ENCODE results near the gene DNAAF2. TPM values are rescaled to one million over a fixed set of nuclear protein-coding genes. Genes with fewer than 3 reads are reported as not detected.

Gene DNAAF2
- total and polyA plus RNA-seq, 2 donors = 7.3 to 9.0 TPM

GRCh38 chr14:49617852-49618519, 17.1 kb downstream of the DNAAF2 start:
- H3K4me1 ChIP-seq (ENCODE audit: control insufficient read depth in 2 of 2, insufficient read depth in 2 of 2, low read length in 2 of 2) = peaks cover 13 to 22% of the 10 kb centered on the region in 2 donors
- 98% methylated on average over 6 of the region's 6 CpGs for WGBS
- H3K27ac ChIP-seq (ENCODE audit: low read depth in 1 of 2, low read length in 1 of 2) = no peak overlapping the region
- no peaks in the 10 kb centered on the region for H3K27me3 ChIP-seq (ENCODE audit: control insufficient read depth in 2 of 2, insufficient read depth in 1 of 2, low read length in 1 of 2)
- no peak for DNase-seq (ENCODE audit: low read depth in 6 of 9, low spot score in 9 of 9)
- H3K4me3 ChIP-seq (ENCODE audit: low read length in 2 of 2) = no peak overlapping the region
- peaks cover 23 to 42% of the 10 kb centered on the region in 2 donors for H3K36me3 ChIP-seq (ENCODE audit: control insufficient read depth in 2 of 2, insufficient read depth in 2 of 2, low read length in 1 of 2)
- H3K9me3 ChIP-seq (ENCODE audit: control insufficient read depth in 2 of 2, insufficient read depth in 1 of 2, low read length in 1 of 2) = no peaks in the 10 kb centered on the region

DNA sequence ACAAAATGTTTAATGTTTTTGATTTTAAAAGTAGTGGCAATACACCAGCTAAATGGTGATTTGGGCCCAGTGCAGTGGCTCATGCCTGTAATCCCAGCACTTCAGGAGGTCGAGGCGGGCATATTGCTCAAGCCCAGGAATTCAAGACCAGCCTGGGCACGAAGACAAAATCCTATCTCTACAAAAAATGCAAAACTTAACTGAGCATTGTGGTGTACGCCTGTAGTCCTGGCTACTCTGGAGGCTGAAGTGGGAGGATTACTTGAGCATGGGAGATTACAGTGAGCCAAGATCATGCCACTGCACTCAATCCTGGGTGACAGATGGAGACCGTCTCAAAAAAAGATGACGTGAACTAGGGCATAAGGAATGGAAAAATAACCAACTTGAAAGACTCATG, 19.3 kb downstream of the DNAAF2 start:
- Histone ChIP-seq H3K27ac (ENCODE audit: low read depth in 1 of 2, low read length in 1 of 2) (no peak overlapping the region), H3K36me3 (ENCODE audit: control insufficient read depth in 2 of 2, insufficient read depth in 2 of 2, low read length in 1 of 2) (peaks cover 19 to 49% of the 10 kb centered on the region in 2 donors)

DNA sequence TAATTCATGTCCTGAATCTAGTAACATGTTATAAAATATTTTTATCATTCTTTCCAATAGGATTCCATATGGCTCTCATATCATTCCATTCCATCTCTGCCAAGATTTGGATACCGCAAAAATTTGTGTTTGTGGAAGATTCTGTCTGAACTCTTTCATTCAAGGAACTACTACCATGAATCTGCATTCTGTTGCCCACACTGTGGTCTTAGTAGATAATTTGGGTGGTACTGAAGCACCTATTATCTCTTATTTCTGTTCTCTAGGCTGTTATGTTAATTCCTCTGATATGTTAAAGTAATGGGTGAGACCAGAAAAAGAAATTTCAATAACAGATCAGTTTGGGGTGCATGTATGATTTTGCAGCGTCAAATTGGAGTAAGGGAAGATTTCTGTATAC, 20.8 kb downstream of the DNAAF2 start:
- Histone ChIP-seq H3K27me3 (ENCODE audit: control insufficient read depth in 2 of 2, insufficient read depth in 1 of 2, low read length in 1 of 2) (no peaks in the 10 kb centered on the region), H3K4me1 (ENCODE audit: control insufficient read depth in 2 of 2, insufficient read depth in 2 of 2, low read length in 2 of 2) (peaks cover under 1 to 4% of the 10 kb centered on the region in 2 donors), H3K9me3 (ENCODE audit: control insufficient read depth in 2 of 2, insufficient read depth in 1 of 2, low read length in 1 of 2) (no peaks in the 10 kb centered on the region), H3K27ac (ENCODE audit: low read depth in 1 of 2, low read length in 1 of 2) (no peak overlapping the region), H3K4me3 (ENCODE audit: low read length in 2 of 2) (no peak overlapping the region), H3K36me3 (ENCODE audit: control insufficient read depth in 2 of 2, insufficient read depth in 2 of 2, low read length in 1 of 2) (peaks cover 18 to 55% of the 10 kb centered on the region in 2 donors)
- no peak for DNase-seq (ENCODE audit: low read depth in 6 of 9, low spot score in 9 of 9)
- WGBS = 95% methylated on average over 2 of the region's 2 CpGs

More for the DNA sequence above, 19.3 kb downstream of the DNAAF2 start:
- Histone ChIP-seq H3K9me3 (ENCODE audit: control insufficient read depth in 2 of 2, insufficient read depth in 1 of 2, low read length in 1 of 2) (no peaks in the 10 kb centered on the region), H3K4me3 (ENCODE audit: low read length in 2 of 2) (no peak overlapping the region), H3K4me1 (ENCODE audit: control insufficient read depth in 2 of 2, insufficient read depth in 2 of 2, low read length in 2 of 2) (peaks cover 4 to 11% of the 10 kb centered on the region in 2 donors), H3K27me3 (ENCODE audit: control insufficient read depth in 2 of 2, insufficient read depth in 1 of 2, low read length in 1 of 2) (no peaks in the 10 kb centered on the region)
- DNase-seq (ENCODE audit: low read depth in 6 of 9, low spot score in 9 of 9) = no peak
- WGBS = 98% methylated on average over 6 of the region's 6 CpGs

DNA sequence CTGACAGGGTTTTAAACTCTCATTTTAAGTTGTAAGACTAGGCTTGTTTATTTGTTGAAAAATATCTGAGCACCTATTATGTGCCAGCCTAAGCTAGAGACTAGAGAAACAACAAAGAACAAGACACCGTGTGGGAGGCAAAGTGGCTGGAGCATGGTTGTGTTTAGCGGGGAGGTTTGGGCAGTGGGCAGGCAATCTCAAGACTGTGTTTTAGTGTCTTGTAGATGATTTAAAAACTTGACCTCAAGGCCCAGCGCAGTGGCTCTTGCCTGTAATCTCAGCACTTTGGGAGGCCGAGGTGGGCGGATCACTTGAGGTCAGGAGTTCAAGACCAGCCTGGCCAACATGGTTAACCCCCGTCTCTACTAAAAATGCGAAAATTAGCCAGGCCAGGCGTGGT, 22.4 kb downstream of the DNAAF2 start:
- DNase-seq (ENCODE audit: low read depth in 6 of 9, low spot score in 9 of 9) = no peak
- Histone ChIP-seq H3K4me3 (ENCODE audit: low read length in 2 of 2) (no peak overlapping the region), H3K4me1 (ENCODE audit: control insufficient read depth in 2 of 2, insufficient read depth in 2 of 2, low read length in 2 of 2) (no peaks in the 10 kb centered on the region), H3K36me3 (ENCODE audit: control insufficient read depth in 2 of 2, insufficient read depth in 2 of 2, low read length in 1 of 2) (peaks cover 12 to 55% of the 10 kb centered on the region in 2 donors), H3K9me3 (ENCODE audit: control insufficient read depth in 2 of 2, insufficient read depth in 1 of 2, low read length in 1 of 2) (no peaks in the 10 kb centered on the region), H3K27me3 (ENCODE audit: control insufficient read depth in 2 of 2, insufficient read depth in 1 of 2, low read length in 1 of 2) (no peaks in the 10 kb centered on the region), H3K27ac (ENCODE audit: low read depth in 1 of 2, low read length in 1 of 2) (no peak overlapping the region)
- 99% methylated on average over 8 of the region's 8 CpGs for WGBS

GRCh38 chr14:49612251-49612650, 22.8 kb downstream of the DNAAF2 start:
- Histone ChIP-seq H3K4me3 (ENCODE audit: low read length in 2 of 2) (no peak overlapping the region), H3K4me1 (ENCODE audit: control insufficient read depth in 2 of 2, insufficient read depth in 2 of 2, low read length in 2 of 2) (no peaks in the 10 kb centered on the region), H3K36me3 (ENCODE audit: control insufficient read depth in 2 of 2, insufficient read depth in 2 of 2, low read length in 1 of 2) (peaks cover 9 to 53% of the 10 kb centered on the region in 2 donors), H3K27ac (ENCODE audit: low read depth in 1 of 2, low read length in 1 of 2) (no peak overlapping the region), H3K9me3 (ENCODE audit: control insufficient read depth in 2 of 2, insufficient read depth in 1 of 2, low read length in 1 of 2) (no peaks in the 10 kb centered on the region), H3K27me3 (ENCODE audit: control insufficient read depth in 2 of 2, insufficient read depth in 1 of 2, low read length in 1 of 2) (no peaks in the 10 kb centered on the region)
- no peak for DNase-seq (ENCODE audit: low read depth in 6 of 9, low spot score in 9 of 9)
- WGBS = 98% methylated on average over 4 of the region's 4 CpGs

DNA sequence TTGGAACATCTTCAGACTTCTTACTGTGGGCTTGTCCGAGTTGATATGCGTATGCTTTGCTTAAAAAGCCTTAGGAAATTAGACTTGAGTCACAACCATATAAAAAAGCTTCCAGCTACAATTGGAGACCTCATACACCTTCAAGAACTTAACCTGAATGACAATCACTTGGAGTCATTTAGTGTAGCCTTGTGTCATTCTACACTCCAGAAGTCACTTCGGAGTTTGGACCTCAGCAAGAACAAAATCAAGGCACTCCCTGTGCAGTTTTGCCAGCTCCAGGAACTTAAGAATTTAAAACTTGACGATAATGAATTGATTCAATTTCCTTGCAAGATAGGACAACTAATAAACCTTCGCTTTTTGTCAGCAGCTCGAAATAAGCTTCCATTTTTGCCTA, 27.5 kb downstream of the DNAAF2 start:
- Histone ChIP-seq H3K27ac (ENCODE audit: low read depth in 1 of 2, low read length in 1 of 2) (no peak overlapping the region), H3K27me3 (ENCODE audit: control insufficient read depth in 2 of 2, insufficient read depth in 1 of 2, low read length in 1 of 2) (no peaks in the 10 kb centered on the region), H3K4me1 (ENCODE audit: control insufficient read depth in 2 of 2, insufficient read depth in 2 of 2, low read length in 2 of 2) (no peaks in the 10 kb centered on the region), H3K36me3 (ENCODE audit: control insufficient read depth in 2 of 2, insufficient read depth in 2 of 2, low read length in 1 of 2) (peaks cover 8 to 59% of the 10 kb centered on the region in 2 donors), H3K9me3 (ENCODE audit: control insufficient read depth in 2 of 2, insufficient read depth in 1 of 2, low read length in 1 of 2) (no peaks in the 10 kb centered on the region), H3K4me3 (ENCODE audit: low read length in 2 of 2) (no peak overlapping the region)
- 98% methylated on average over 6 of the region's 6 CpGs for WGBS
- DNase-seq (ENCODE audit: low read depth in 6 of 9, low spot score in 9 of 9) = no peak

DNA sequence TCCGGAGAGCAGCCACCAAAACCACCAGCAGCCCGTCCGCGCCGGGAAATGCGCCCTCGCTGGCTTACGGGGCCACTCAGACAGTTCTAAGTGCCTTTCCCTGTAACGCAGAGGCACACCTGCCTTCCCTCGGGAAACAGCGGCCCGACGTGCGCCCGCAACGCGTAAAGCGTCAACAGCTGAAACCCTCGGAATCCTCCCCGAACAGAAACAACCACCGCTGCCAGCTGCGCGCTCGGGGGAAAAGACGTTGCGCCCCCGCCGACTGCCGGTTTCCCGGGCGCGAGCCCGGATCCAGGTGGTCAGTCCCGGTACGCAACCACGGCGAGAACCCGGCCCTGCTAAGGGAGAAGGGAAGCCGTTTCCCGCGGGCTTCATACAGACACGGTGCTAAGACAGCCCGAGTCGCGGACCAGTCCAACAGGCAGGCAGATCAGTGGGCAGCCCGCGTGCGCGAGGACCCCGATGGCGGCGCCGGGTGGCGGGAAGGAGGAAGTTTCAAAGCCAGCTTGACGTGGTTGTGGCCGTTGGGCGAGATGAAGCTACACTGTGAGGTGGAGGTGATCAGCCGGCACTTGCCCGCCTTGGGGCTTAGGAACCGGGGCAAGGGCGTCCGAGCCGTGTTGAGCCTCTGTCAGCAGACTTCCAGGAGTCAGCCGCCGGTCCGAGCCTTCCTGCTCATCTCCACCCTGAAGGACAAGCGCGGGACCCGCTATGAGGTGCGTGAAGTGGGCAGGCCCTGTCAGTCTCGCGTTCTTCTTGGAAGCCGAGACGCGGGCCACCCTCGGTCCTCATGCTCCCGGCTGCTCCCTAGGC, 36.4 kb downstream of the DNAAF2 start, which contains the start of gene LRR1:
LRR1 (plus strand) TSS at position 456 of the 816 bp plus-strand sequence; CDS start at position 537, 81 bp downstream.
- WGBS = under 1% methylated on average over 77 of the region's 77 CpGs

DNA sequence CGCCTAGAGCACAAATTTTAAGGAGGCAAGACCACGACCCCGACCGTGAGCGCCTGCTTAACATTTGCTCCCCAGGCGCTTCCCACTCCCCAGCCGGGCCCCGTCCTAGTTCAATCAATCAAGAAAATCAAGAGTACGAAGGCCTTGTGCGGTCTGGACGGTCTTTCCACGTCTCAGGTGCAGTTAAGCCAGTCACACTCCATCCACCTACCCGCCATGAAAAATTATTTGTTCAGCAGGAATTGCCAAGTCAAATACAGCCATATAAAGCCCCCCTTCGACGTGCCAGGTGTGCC, 36.9 kb downstream of the DNAAF2 start:
- peaks cover 0 to 17% of the 10 kb centered on the region in 2 donors for H3K36me3 ChIP-seq (ENCODE audit: control insufficient read depth in 2 of 2, insufficient read depth in 2 of 2, low read length in 1 of 2)
- no peaks in the 10 kb centered on the region for H3K9me3 ChIP-seq (ENCODE audit: control insufficient read depth in 2 of 2, insufficient read depth in 1 of 2, low read length in 1 of 2)
- H3K27me3 ChIP-seq (ENCODE audit: control insufficient read depth in 2 of 2, insufficient read depth in 1 of 2, low read length in 1 of 2) = no peaks in the 10 kb centered on the region
- WGBS = under 1% methylated on average over 15 of the region's 15 CpGs
- H3K27ac ChIP-seq (ENCODE audit: low read depth in 1 of 2, low read length in 1 of 2) = peak overlapping the region; percentile 94 to 99
- peak overlapping the region; percentile 65 to 88 for H3K4me3 ChIP-seq (ENCODE audit: low read length in 2 of 2)
- peaks cover 0 to 16% of the 10 kb centered on the region in 2 donors for H3K4me1 ChIP-seq (ENCODE audit: control insufficient read depth in 2 of 2, insufficient read depth in 2 of 2, low read length in 2 of 2)
- DNase-seq (ENCODE audit: low read depth in 6 of 9, low spot score in 9 of 9) = peak in 1 of 9 donors; percentile 60

More for the DNA sequence above, 36.4 kb downstream of the DNAAF2 start, which contains the start of gene LRR1:
- Histone ChIP-seq H3K27ac (ENCODE audit: low read depth in 1 of 2, low read length in 1 of 2) (peak within 1 kb of the TSS; percentile 94 to 99), H3K27me3 (ENCODE audit: control insufficient read depth in 2 of 2, insufficient read depth in 1 of 2, low read length in 1 of 2) (no peaks in the 10 kb centered on the region), H3K36me3 (ENCODE audit: control insufficient read depth in 2 of 2, insufficient read depth in 2 of 2, low read length in 1 of 2) (peaks cover 0 to 23% of the 10 kb centered on the region in 2 donors), H3K9me3 (ENCODE audit: control insufficient read depth in 2 of 2, insufficient read depth in 1 of 2, low read length in 1 of 2) (no peaks in the 10 kb centered on the region), H3K4me3 (ENCODE audit: low read length in 2 of 2) (peak within 1 kb of the TSS; percentile 65 to 88), H3K4me1 (ENCODE audit: control insufficient read depth in 2 of 2, insufficient read depth in 2 of 2, low read length in 2 of 2) (peaks cover 0 to 16% of the 10 kb centered on the region in 2 donors)
- peak; percentile 65 to 92 (median 81) for DNase-seq (ENCODE audit: low read depth in 6 of 9, low spot score in 9 of 9)
